C4-2B (cell line): ENCODE data around the gene CEP85L.

ENCODE experiments used
- ZFX ChIP-seq: fragments of 450-650 bp; IDR thresholded peaks from 2 replicates; pipeline ENCODE4 v1.6.1; 2017
- TF ChIP-seq, protein P1 (sequence below): fragments of 450-650 bp; conservative IDR thresholded peaks from 2 replicates; pipeline ENCODE4 v1.5.1; 2017; ENCODE audit warnings: mild to moderate bottlenecking

DNA sequence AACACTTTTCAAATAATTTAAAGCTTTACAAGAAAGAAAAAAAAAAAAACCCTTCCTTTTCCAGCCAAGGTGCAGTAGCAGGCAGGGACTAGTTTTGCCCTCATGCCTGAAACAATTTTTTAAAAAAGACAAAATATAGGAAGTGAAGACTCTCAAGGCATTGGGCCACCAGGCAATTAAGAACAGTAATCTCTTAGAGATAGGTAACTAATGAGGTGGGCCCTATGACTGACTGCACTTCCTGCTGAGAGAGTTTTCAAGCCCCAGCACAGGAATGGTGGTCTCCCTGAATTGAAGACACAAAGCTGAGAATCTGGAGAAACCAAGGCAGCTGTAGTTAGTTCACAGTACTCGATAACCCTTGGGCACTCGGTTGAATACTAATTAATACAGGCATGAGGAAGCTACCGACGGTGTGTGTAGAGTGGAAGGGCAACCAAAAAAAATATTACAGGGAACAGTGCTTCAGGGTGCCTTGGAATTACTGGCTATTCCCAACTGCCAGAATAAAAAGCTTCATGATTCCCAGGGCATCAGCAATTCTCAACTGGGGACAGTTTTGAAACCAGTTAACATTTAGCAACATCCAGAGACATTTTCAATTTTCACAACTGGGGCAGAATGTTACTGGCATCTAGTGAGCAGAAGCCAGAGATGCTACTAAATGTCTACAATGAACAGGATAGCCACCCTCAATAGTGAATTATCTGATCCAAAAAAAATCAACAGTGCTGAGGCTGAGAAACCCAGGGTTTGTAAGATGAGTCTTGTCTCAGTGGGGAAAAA, 139.3 kb downstream of the CEP85L start:
- TF ChIP-seq, protein P1, sequence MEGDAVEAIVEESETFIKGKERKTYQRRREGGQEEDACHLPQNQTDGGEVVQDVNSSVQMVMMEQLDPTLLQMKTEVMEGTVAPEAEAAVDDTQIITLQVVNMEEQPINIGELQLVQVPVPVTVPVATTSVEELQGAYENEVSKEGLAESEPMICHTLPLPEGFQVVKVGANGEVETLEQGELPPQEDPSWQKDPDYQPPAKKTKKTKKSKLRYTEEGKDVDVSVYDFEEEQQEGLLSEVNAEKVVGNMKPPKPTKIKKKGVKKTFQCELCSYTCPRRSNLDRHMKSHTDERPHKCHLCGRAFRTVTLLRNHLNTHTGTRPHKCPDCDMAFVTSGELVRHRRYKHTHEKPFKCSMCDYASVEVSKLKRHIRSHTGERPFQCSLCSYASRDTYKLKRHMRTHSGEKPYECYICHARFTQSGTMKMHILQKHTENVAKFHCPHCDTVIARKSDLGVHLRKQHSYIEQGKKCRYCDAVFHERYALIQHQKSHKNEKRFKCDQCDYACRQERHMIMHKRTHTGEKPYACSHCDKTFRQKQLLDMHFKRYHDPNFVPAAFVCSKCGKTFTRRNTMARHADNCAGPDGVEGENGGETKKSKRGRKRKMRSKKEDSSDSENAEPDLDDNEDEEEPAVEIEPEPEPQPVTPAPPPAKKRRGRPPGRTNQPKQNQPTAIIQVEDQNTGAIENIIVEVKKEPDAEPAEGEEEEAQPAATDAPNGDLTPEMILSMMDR, result no peak
- TF ChIP-seq ZFX, result no peak
